ENCODE data around the gene EPHA4.

EPHA4 gene

GRCh38 chr2:221572821-221573429 is 821 bp upstream of the EPHA4 start:
- Histone ChIP-seq H2AFZ (ENCODE audit: low read length) (peak overlapping the region; percentile 99), H3K36me3 (ENCODE audit: insufficient read depth, low read length) (no peaks in the 10 kb centered on the region), H3K9me3 (ENCODE audit: insufficient read depth, low read depth, low read length) (no peaks in the 10 kb centered on the region), H3K4me3 (ENCODE audit: low read length, poor library complexity, severe bottlenecking) (peak overlapping the region; percentile 88), H3K27me3 (ENCODE audit: insufficient read depth, low read length, poor library complexity, severe bottlenecking) (no peaks in the 10 kb centered on the region), H3K79me2 (ENCODE audit: insufficient read depth, low read length) (peaks cover 18% of the 10 kb centered on the region; the same call in 1 of the 2 replicates), H3K4me2 (ENCODE audit: low read depth, low read length, poor library complexity, severe bottlenecking) (peak overlapping the region; percentile 99), H3F3A (ENCODE audit: low read depth) (no peaks in the 10 kb centered on the region), H3K9ac (ENCODE audit: low read depth, low read length, poor library complexity, severe bottlenecking) (peak overlapping the region; percentile 92), H3K9me2 (replicated peaks; ENCODE audit: low read depth, low read length) (no peaks in the 10 kb centered on the region), H4K20me1 (ENCODE audit: insufficient read depth, low read length, poor library complexity, severe bottlenecking) (no peaks in the 10 kb centered on the region), H3K4me1 (ENCODE audit: insufficient read depth, low read length, poor library complexity, severe bottlenecking) (peaks cover 12% of the 10 kb centered on the region)
- no peak for TF ChIP-seq EZH2phosphoT487 (IDR thresholded peaks at IDR 0.05; ENCODE audit: borderline replicate concordance)
- TF ChIP-seq, protein P1, sequence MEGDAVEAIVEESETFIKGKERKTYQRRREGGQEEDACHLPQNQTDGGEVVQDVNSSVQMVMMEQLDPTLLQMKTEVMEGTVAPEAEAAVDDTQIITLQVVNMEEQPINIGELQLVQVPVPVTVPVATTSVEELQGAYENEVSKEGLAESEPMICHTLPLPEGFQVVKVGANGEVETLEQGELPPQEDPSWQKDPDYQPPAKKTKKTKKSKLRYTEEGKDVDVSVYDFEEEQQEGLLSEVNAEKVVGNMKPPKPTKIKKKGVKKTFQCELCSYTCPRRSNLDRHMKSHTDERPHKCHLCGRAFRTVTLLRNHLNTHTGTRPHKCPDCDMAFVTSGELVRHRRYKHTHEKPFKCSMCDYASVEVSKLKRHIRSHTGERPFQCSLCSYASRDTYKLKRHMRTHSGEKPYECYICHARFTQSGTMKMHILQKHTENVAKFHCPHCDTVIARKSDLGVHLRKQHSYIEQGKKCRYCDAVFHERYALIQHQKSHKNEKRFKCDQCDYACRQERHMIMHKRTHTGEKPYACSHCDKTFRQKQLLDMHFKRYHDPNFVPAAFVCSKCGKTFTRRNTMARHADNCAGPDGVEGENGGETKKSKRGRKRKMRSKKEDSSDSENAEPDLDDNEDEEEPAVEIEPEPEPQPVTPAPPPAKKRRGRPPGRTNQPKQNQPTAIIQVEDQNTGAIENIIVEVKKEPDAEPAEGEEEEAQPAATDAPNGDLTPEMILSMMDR (conservative IDR thresholded peaks at IDR 0.05; ENCODE audit: low read length): no peak

DNA sequence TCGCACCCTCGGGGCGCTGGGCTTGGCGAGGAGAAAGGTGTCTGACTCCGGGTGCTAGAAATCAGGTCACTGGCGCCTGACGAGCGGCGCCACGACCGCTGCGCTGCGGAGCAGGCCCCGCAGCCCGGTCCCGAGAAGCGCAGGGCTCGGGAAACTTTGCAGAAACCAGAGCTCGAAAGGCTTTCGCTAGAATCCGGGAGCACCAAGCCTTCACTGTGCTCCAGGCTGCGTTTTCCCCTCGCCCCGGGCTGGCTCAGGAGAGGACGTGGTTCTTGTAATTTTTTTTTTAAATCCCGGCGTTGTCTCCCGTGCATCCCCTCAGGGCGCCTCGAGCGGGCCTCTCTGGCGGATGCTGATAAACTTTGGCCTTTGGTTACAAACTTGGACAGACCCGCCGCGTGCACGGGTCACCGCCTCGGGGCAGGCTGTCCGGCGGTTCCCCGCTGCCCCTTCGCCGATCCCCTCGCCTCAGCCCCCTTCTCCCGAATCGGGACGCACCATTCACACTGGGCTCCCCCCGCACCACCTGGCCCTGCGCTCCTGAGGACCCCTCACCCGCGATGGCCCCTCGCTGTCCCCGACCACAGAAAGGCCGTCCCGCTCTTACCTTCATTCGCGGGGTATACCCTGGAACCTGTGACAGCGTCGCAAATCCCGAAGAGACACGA is 419 bp downstream of the EPHA4 start:
- peak overlapping the region; percentile 84 for H2AFZ ChIP-seq (ENCODE audit: low read length)
- H3F3A ChIP-seq (ENCODE audit: low read depth): no peaks in the 10 kb centered on the region
- no peaks in the 10 kb centered on the region for H3K36me3 ChIP-seq (ENCODE audit: insufficient read depth, low read length)
- no peak for TF ChIP-seq EZH2phosphoT487 (IDR thresholded peaks at IDR 0.05; ENCODE audit: borderline replicate concordance)
- TF ChIP-seq, protein P1 (conservative IDR thresholded peaks at IDR 0.05; ENCODE audit: low read length): no peak
- H4K20me1 ChIP-seq (ENCODE audit: insufficient read depth, low read length, poor library complexity, severe bottlenecking): no peaks in the 10 kb centered on the region
- peak overlapping the region; percentile 72 for H3K9ac ChIP-seq (ENCODE audit: low read depth, low read length, poor library complexity, severe bottlenecking)
- H3K9me3 ChIP-seq (ENCODE audit: insufficient read depth, low read depth, low read length): no peaks in the 10 kb centered on the region
- H3K4me3 ChIP-seq (ENCODE audit: low read length, poor library complexity, severe bottlenecking): peak overlapping the region; percentile 88
- no peaks in the 10 kb centered on the region for H3K9me2 ChIP-seq (replicated peaks; ENCODE audit: low read depth, low read length)
- peak overlapping the region; percentile 99 for H3K4me2 ChIP-seq (ENCODE audit: low read depth, low read length, poor library complexity, severe bottlenecking)
- H3K4me1 ChIP-seq (ENCODE audit: insufficient read depth, low read length, poor library complexity, severe bottlenecking): peaks cover 21% of the 10 kb centered on the region
- peaks cover 18% of the 10 kb centered on the region; the same call in 1 of the 2 replicates for H3K79me2 ChIP-seq (ENCODE audit: insufficient read depth, low read length)
- no peaks in the 10 kb centered on the region for H3K27me3 ChIP-seq (ENCODE audit: insufficient read depth, low read length, poor library complexity, severe bottlenecking)

- peak overlapping the region; percentile 84; the same call in 1 of the 2 replicates for H2AFZ ChIP-seq (ENCODE audit: low read length)
- H4K20me1 ChIP-seq (ENCODE audit: insufficient read depth, low read length, poor library complexity, severe bottlenecking): no peaks in the 10 kb centered on the region
- H3K4me1 ChIP-seq (ENCODE audit: insufficient read depth, low read length, poor library complexity, severe bottlenecking): peaks cover 21% of the 10 kb centered on the region
- no peaks in the 10 kb centered on the region for H3K36me3 ChIP-seq (ENCODE audit: insufficient read depth, low read length)
- H3K9ac ChIP-seq (ENCODE audit: low read depth, low read length, poor library complexity, severe bottlenecking): peak overlapping the region; percentile 72
- peaks cover 18% of the 10 kb centered on the region; the same call in 1 of the 2 replicates for H3K79me2 ChIP-seq (ENCODE audit: insufficient read depth, low read length)
- H3K27me3 ChIP-seq (ENCODE audit: insufficient read depth, low read length, poor library complexity, severe bottlenecking): no peaks in the 10 kb centered on the region
- TF ChIP-seq EZH2phosphoT487 (IDR thresholded peaks at IDR 0.05; ENCODE audit: borderline replicate concordance): no peak
- TF ChIP-seq, protein P1 (conservative IDR thresholded peaks at IDR 0.05; ENCODE audit: low read length): no peak
- H3K9me3 ChIP-seq (ENCODE audit: insufficient read depth, low read depth, low read length): no peaks in the 10 kb centered on the region
- H3K4me3 ChIP-seq (ENCODE audit: low read length, poor library complexity, severe bottlenecking): peak overlapping the region; percentile 88
- H3K4me2 ChIP-seq (ENCODE audit: low read depth, low read length, poor library complexity, severe bottlenecking): peak overlapping the region; percentile 99
- no peaks in the 10 kb centered on the region for H3F3A ChIP-seq (ENCODE audit: low read depth)
- no peaks in the 10 kb centered on the region for H3K9me2 ChIP-seq (replicated peaks; ENCODE audit: low read depth, low read length)
These were observed 1.0 kb downstream of the EPHA4 start for GRCh38 chr2:221571025-221571550.

All from Loucy (cell line).